Measurements from ENCODE around the gene OR2W1.

OR2W1 gene

GRCh38 chr6:29016559-29017427 is 28.2 kb downstream of the OR2W1 start:
- peak; percentile 57 for DNase-seq (ENCODE audit: low read depth, low spot score)
- Histone ChIP-seq H3K36me3 (ENCODE audit: insufficient read depth, insufficient read length, low read length) (no peaks in the 10 kb centered on the region), H3K4me3 (ENCODE audit: insufficient read length, low read depth) (peak overlapping the region; percentile 79), H3K9ac (ENCODE audit: insufficient read length, low read depth) (peak overlapping the region; percentile 65), H3K4me1 (ENCODE audit: insufficient read depth, insufficient read length) (no peaks in the 10 kb centered on the region), H3K27me3 (ENCODE audit: insufficient read depth, insufficient read length) (peaks cover 14% of the 10 kb centered on the region), H3K9me3 (ENCODE audit: insufficient read depth, low read length) (peaks cover 14% of the 10 kb centered on the region; the same call in 1 of the 2 replicates)
- TF ChIP-seq ZNF274 (IDR thresholded peaks at IDR 0.05; ENCODE audit: low read depth, low read length) = no peak
- TF ChIP-seq SUZ12 (IDR thresholded peaks at IDR 0.05; ENCODE audit: extremely low read depth, insufficient read depth, insufficient read length) = no peak
- no peak for TF ChIP-seq YY1 (IDR thresholded peaks at IDR 0.05; ENCODE audit: insufficient read depth, insufficient read length)

DNA sequence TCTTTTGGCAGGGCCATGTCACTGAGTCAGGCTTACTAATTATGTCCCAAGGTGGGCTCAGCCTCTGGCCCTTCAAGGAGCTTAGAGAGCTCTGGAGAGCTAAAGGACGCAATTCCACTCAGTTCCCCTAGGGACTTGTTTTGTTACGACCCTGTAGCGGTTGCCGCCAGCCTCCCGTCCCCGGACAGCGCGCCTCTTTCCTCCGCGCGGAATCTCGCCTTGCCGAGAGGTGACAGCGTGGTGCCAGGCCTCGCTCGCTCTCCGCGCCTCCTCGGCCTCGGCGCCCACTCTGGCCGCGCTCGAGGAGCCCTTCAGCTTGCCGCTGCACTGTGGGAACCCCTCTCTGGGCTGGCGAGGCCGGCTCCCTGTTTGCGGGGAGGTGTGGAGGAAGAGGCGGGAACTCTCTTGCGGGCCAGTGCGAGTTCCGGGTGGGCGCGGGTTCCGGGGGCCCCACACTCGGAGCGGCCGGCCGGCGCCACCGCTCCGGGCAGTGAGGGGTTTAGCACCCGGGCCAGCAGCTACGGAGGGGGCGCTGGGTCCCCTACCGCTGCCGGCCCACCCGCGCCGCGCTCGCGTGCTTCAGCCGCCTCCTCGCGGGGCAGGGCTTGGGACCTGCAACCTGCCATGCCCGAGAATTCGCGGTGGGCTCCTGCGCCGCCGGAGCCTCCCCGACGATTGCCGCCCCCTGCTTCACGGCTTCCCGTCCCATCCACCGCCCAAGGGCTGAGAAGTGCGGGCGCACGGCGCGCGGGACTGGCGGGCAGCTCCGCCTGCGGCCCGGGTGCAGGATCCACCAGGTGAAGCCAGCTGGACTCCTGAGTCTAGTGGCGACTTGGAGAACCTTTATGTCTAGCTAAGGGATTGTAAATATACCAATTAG is 30.0 kb downstream of the OR2W1 start:
- Histone ChIP-seq H3K9ac (ENCODE audit: insufficient read length, low read depth) (no peak overlapping the region), H3K4me3 (ENCODE audit: insufficient read length, low read depth) (no peak overlapping the region), H3K27me3 (ENCODE audit: insufficient read depth, insufficient read length) (peaks cover 27% of the 10 kb centered on the region), H3K4me1 (ENCODE audit: insufficient read depth, insufficient read length) (no peaks in the 10 kb centered on the region), H3K9me3 (ENCODE audit: insufficient read depth, low read length) (peaks cover 14% of the 10 kb centered on the region; the same call in 1 of the 2 replicates), H3K36me3 (ENCODE audit: insufficient read depth, insufficient read length, low read length) (no peaks in the 10 kb centered on the region)
- no peak for DNase-seq (ENCODE audit: low read depth, low spot score)
- TF ChIP-seq ZNF274 (IDR thresholded peaks at IDR 0.05; ENCODE audit: low read depth, low read length) (no peak), YY1 (IDR thresholded peaks at IDR 0.05; ENCODE audit: insufficient read depth, insufficient read length) (no peak), SUZ12 (IDR thresholded peaks at IDR 0.05; ENCODE audit: extremely low read depth, insufficient read depth, insufficient read length) (no peak)

- Histone ChIP-seq H3K4me1 (ENCODE audit: insufficient read depth, insufficient read length) (no peaks in the 10 kb centered on the region), H3K9ac (ENCODE audit: insufficient read length, low read depth) (peak overlapping the region; percentile 32), H3K9me3 (ENCODE audit: insufficient read depth, low read length) (peaks cover 14% of the 10 kb centered on the region; the same call in 1 of the 2 replicates), H3K4me3 (ENCODE audit: insufficient read length, low read depth) (peak overlapping the region; percentile 54), H3K36me3 (ENCODE audit: insufficient read depth, insufficient read length, low read length) (no peaks in the 10 kb centered on the region), H3K27me3 (ENCODE audit: insufficient read depth, insufficient read length) (peaks cover 31% of the 10 kb centered on the region)
- no peak for TF ChIP-seq ZNF274 (IDR thresholded peaks at IDR 0.05; ENCODE audit: low read depth, low read length)
- TF ChIP-seq YY1 (IDR thresholded peaks at IDR 0.05; ENCODE audit: insufficient read depth, insufficient read length) = no peak
- TF ChIP-seq SUZ12 (IDR thresholded peaks at IDR 0.05; ENCODE audit: extremely low read depth, insufficient read depth, insufficient read length) = no peak
- DNase-seq (ENCODE audit: low read depth, low spot score) = peak; percentile 28
Observed at GRCh38 chr6:29011276-29011734, 33.7 kb downstream of the OR2W1 start.

DNA sequence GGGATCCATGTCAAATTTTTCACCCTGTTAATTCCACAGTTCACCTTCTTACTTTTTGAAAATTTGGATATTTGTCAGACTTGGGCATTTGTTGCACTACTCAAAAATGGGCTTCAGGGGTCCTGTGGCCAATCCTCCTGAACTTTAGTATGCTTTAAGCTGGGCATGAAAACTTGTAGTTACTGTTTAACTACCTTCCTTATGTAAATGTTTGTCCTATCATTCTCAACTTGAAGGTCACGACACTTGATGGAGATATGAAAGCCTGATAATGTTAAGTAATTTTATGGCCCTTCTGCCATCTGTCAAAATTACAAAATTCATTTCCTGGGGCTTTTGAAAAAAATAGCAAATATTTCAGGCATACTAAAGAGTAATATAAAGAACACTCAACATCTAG is 35.6 kb downstream of the OR2W1 start:
- H3K36me3 ChIP-seq (ENCODE audit: insufficient read depth, insufficient read length, low read length) = no peaks in the 10 kb centered on the region
- H3K27me3 ChIP-seq (ENCODE audit: insufficient read depth, insufficient read length) = peaks cover 28% of the 10 kb centered on the region
- H3K4me3 ChIP-seq (ENCODE audit: insufficient read length, low read depth) = no peak overlapping the region
- H3K9me3 ChIP-seq (ENCODE audit: insufficient read depth, low read length) = peaks cover under 1% of the 10 kb centered on the region; the same call in 1 of the 2 replicates
- TF ChIP-seq SUZ12 (IDR thresholded peaks at IDR 0.05; ENCODE audit: extremely low read depth, insufficient read depth, insufficient read length) = no peak
- no peak for TF ChIP-seq YY1 (IDR thresholded peaks at IDR 0.05; ENCODE audit: insufficient read depth, insufficient read length)
- no peak overlapping the region for H3K9ac ChIP-seq (ENCODE audit: insufficient read length, low read depth)
- no peaks in the 10 kb centered on the region for H3K4me1 ChIP-seq (ENCODE audit: insufficient read depth, insufficient read length)
- DNase-seq (ENCODE audit: low read depth, low spot score) = no peak

GRCh38 chr6:29008089-29008488 is 36.9 kb downstream of the OR2W1 start:
- Histone ChIP-seq H3K36me3 (ENCODE audit: insufficient read depth, insufficient read length, low read length) (no peaks in the 10 kb centered on the region), H3K9me3 (ENCODE audit: insufficient read depth, low read length) (no peaks in the 10 kb centered on the region), H3K9ac (ENCODE audit: insufficient read length, low read depth) (no peak overlapping the region), H3K4me1 (ENCODE audit: insufficient read depth, insufficient read length) (no peaks in the 10 kb centered on the region), H3K27me3 (ENCODE audit: insufficient read depth, insufficient read length) (peaks cover 28% of the 10 kb centered on the region), H3K4me3 (ENCODE audit: insufficient read length, low read depth) (no peak overlapping the region)
- no peak for TF ChIP-seq SUZ12 (IDR thresholded peaks at IDR 0.05; ENCODE audit: extremely low read depth, insufficient read depth, insufficient read length)
- no peak for TF ChIP-seq ZNF274 (IDR thresholded peaks at IDR 0.05; ENCODE audit: low read depth, low read length)
- no peak for TF ChIP-seq YY1 (IDR thresholded peaks at IDR 0.05; ENCODE audit: insufficient read depth, insufficient read length)
- no peak for DNase-seq (ENCODE audit: low read depth, low spot score)

DNA sequence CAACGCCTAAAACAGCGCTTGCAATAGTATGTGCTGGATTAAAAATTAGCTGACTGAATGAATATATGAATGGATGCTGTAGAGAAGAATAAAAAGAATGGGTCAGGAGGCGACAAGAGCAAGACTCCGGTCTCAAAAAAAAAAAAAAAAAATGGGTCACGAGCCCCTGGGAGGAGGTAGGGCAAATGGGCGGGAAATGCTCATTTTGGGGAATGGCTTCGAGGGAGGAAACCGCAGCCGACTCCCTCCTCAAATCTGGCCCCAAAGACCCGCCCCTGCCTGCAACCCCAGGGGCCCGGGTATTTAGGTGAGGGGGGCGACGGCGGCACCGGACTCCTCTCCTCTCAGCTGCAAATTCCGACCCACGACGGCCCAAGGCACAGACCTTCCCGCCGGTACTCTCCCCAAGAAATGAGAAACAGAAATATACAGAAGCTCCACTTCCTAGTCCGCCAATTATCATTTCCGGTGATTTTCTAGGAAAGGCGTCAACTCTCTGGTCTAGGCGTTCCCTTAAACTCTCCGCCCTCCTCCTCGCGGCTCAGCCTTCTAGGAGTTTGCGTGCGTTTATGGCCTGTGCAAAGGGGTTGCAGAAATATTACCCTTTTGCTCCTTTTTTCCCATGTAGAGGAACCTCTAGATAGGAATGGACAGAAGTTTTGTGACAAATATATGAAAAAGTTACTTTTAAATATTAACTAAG is 39.6 kb downstream of the OR2W1 start, which contains the start of gene ZNF311:
Gene ZNF311, minus strand, starts transcription at position 133 of the 703 bp plus-strand sequence. CDS start 1,361 bp downstream, outside the sequence.
- DNase-seq (ENCODE audit: low read depth, low spot score) = no peak
- Histone ChIP-seq H3K4me1 (ENCODE audit: insufficient read depth, insufficient read length) (no peaks in the 10 kb centered on the region), H3K4me3 (ENCODE audit: insufficient read length, low read depth) (no peak within 1 kb of the TSS), H3K9ac (ENCODE audit: insufficient read length, low read depth) (no peak within 1 kb of the TSS), H3K27me3 (ENCODE audit: insufficient read depth, insufficient read length) (peaks cover 7% of the 10 kb centered on the region), H3K36me3 (ENCODE audit: insufficient read depth, insufficient read length, low read length) (no peaks in the 10 kb centered on the region), H3K9me3 (ENCODE audit: insufficient read depth, low read length) (no peaks in the 10 kb centered on the region)
- TF ChIP-seq SUZ12 (IDR thresholded peaks at IDR 0.05; ENCODE audit: extremely low read depth, insufficient read depth, insufficient read length) = no peak
- no peak for TF ChIP-seq ZNF274 (IDR thresholded peaks at IDR 0.05; ENCODE audit: low read depth, low read length)
- TF ChIP-seq YY1 (IDR thresholded peaks at IDR 0.05; ENCODE audit: insufficient read depth, insufficient read length) = no peak
